ENCODE measurements around the gene WFDC5. TPM values are rescaled to one million over a fixed set of nuclear protein-coding genes. Genes with fewer than 3 reads are reported as not detected.

Gene WFDC5
- total RNA-seq = not detected in 2 replicates

DNA sequence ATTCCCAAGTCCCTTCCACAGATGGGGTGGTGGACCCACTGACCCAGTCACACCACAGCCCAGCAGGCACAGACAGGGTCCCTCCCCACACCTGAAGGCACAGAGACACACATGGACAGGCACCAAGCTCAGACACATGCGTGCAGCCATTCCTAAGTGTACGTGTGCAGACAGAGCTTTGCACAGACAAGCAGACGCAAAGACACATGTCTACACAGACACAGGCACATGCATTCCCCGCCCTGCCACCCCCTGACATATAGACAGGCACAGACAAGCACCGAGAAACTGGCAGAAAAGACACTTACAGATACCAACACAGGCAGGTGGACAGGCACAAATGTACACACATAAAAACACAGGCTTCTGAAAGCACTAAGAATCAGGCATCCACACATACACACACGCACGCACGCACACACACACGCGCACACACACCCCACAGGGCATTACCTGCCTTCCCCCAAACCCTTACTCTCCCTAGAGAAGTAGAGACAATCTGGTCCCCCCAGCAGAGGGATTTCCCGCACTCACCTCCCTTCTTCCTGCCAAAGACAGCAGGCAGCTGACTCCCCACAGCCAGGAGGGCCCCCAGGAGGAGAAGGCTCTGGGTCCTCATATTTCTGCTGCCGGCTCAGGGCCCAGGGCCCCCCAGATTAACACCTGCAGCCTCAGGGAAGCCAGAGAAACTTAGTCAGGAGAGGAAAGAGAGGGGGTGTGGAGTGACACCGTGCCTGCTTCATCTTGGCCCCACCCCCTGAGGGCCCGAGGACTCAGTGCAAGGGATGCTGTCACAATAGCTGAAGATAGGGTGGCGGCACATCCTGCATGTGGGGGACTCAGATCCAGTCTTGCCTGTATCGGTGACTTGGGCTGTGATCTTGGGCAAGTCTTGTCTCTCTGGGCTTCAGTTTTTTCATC is at the start of gene WFDC5:
WFDC5 (minus strand) TSS at position 710 of the 921 bp plus-strand sequence; CDS start at position 619, 91 bp downstream.

GRCh38 chr20:45124365-45124764 is 9.4 kb upstream of the WFDC5 start, which contains the start of gene WFDC12:
Gene WFDC12 (minus strand): TSS chr20:45124465. CDS start chr20:45124447, 18 bp downstream.

DNA sequence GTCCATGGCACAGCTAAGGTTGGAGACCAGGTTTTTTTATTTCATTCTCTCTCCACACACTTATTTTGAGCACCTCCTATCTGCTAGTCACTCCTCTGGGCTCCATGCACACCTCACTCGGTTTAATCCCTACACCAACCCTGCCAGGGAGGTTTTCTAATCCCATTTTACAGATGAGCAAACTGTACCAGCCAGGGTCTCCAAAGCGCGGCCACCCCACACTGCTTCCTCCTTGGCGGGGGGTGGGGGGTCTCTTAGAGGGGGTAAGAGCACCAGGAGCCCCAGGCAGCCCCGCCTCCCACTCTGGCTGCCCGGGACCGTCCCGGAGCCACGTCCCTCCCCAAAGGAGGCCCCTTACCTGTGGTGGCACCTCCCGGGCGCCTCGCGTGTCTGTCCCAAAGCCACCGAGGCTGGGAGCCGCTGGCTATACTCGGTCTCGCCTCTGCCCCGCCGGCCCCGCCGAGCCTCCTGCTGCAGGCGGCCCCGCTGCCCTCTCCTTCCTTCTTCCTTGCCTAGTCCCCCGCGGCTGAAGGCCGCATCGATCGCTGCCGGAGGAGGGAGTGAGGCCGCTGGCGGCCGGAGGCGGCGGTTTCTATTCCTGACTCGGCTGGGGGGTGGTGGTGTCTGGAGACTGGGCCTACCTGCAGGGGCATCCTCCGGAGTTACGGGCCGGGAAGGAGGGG is 14.3 kb downstream of the WFDC5 start, which contains the start of gene KCNS1:
KCNS1 (minus strand) TSS at position 565 of the 683 bp plus-strand sequence. CDS start 1,891 bp downstream, outside the sequence.

Other genes starting within 250 kb of the WFDC5 start
- gene YWHAB, start 229.5 kb downstream of the WFDC5 start, total RNA-seq = 109 and 120 TPM in 2 replicates
- gene PABPC1L, start 205.1 kb downstream of the WFDC5 start, total RNA-seq = 9.9 and 19.4 TPM in 2 replicates
- gene TOMM34, start 154.8 kb downstream of the WFDC5 start, total RNA-seq = 12.0 and 21.7 TPM in 2 replicates
- gene STK4, start 148.7 kb downstream of the WFDC5 start, total RNA-seq = 29.5 and 38.2 TPM in 2 replicates
- 1.4 and 2.4 TPM in 2 replicates for gene KCNS1, start 14.0 kb downstream of the WFDC5 start, total RNA-seq
- not detected in 2 replicates for gene WFDC12, start 9.3 kb upstream of the WFDC5 start, total RNA-seq
- gene PI3, start 59.7 kb upstream of the WFDC5 start, total RNA-seq = not detected in 2 replicates
- gene SEMG1, start 91.9 kb upstream of the WFDC5 start, total RNA-seq = not detected in 2 replicates
- not detected in 2 replicates for gene SEMG2, start 106.2 kb upstream of the WFDC5 start, total RNA-seq
- 0.52 and 0.69 TPM in 2 replicates for gene SLPI, start 139.4 kb upstream of the WFDC5 start, total RNA-seq
- gene RBPJL, start 191.7 kb upstream of the WFDC5 start, total RNA-seq = not detected in 2 replicates
- 0.03 TPM in 1 of 2 replicates, not detected in the other for gene MATN4, start 193.1 kb upstream of the WFDC5 start, total RNA-seq
- 61.4 and 105 TPM in 2 replicates for gene SDC4, start 233.2 kb upstream of the WFDC5 start, total RNA-seq
- gene SYS1, start 248.0 kb upstream of the WFDC5 start, total RNA-seq = 34.0 and 36.3 TPM in 2 replicates